ENCODE results near the gene INPP5A.
"Not testable (repeated sequence)": the region's sequence is repeated elsewhere in the genome, so short reads cannot be mapped to it uniquely, and the experiment has no call there.

The INPP5A gene

DNA sequence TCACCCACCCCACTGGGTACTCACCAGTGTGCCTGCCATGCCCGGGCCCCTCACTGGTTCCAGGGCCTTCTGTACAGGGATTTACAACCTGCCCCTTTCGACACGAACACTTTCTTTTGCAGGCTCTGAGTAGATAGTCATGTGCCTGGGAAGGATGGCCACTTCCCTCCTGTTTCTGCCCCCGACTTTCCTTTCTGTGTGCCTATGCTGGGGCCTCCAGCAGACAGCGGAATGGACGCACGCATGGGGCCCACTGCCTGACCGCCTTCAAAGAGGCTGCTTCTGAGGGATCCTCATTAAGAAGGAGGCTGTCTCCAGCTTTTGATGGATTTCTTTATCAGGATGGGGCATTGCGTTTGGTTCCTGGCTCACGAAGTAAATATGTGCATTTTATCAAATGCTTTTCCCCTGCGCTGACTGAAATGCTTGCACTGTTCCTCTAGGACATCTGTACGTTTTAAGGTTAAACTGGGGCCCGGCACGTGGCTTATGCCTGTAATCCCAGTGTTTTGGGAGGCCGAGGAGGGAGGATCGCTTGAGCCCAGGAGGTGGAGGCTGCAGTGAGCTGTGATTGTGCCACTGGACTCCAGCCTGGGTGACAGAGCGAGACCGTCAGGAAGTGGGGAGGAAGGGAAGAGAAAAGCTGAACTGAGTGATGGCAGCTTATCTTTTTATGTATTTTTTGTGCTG is 277.7 kb downstream of the INPP5A start:
- H3K27me3 ChIP-seq (ENCODE audit: control insufficient read depth in 2 of 2, insufficient read depth in 2 of 2, low read length in 2 of 2): peaks cover 2 to 5% of the 10 kb centered on the region in 2 donors
- no peaks in the 10 kb centered on the region for H3K36me3 ChIP-seq (ENCODE audit: control insufficient read depth in 2 of 2, insufficient read depth in 2 of 2, low read length in 2 of 2)
- no peaks in the 10 kb centered on the region for H3K9me3 ChIP-seq (ENCODE audit: control insufficient read depth in 2 of 2, low read length in 2 of 2)
- H3K9ac ChIP-seq (ENCODE audit: low read depth in 1 of 2, low read length in 2 of 2): no peak overlapping the region
- H3K4me3 ChIP-seq (ENCODE audit: low read length in 2 of 2): no peak overlapping the region
- no peaks in the 10 kb centered on the region for H3K4me1 ChIP-seq (ENCODE audit: control insufficient read depth in 2 of 2, insufficient read depth in 2 of 2, low read length in 2 of 2)
- no peak overlapping the region for H3K27ac ChIP-seq (ENCODE audit: low read depth in 2 of 2, low read length in 2 of 2)

GRCh38 chr10:132816718-132817117 is 279.1 kb downstream of the INPP5A start:
- no peak overlapping the region for H3K9ac ChIP-seq (ENCODE audit: low read depth in 1 of 2, low read length in 2 of 2)
- no peaks in the 10 kb centered on the region for H3K9me3 ChIP-seq (ENCODE audit: control insufficient read depth in 2 of 2, low read length in 2 of 2)
- no peaks in the 10 kb centered on the region for H3K4me1 ChIP-seq (ENCODE audit: control insufficient read depth in 2 of 2, insufficient read depth in 2 of 2, low read length in 2 of 2)
- H3K4me3 ChIP-seq (ENCODE audit: low read length in 2 of 2): no peak overlapping the region
- no peak overlapping the region for H3K27ac ChIP-seq (ENCODE audit: low read depth in 2 of 2, low read length in 2 of 2)
- peaks cover 2 to 5% of the 10 kb centered on the region in 2 donors for H3K27me3 ChIP-seq (ENCODE audit: control insufficient read depth in 2 of 2, insufficient read depth in 2 of 2, low read length in 2 of 2)
- no peaks in the 10 kb centered on the region for H3K36me3 ChIP-seq (ENCODE audit: control insufficient read depth in 2 of 2, insufficient read depth in 2 of 2, low read length in 2 of 2)

DNA sequence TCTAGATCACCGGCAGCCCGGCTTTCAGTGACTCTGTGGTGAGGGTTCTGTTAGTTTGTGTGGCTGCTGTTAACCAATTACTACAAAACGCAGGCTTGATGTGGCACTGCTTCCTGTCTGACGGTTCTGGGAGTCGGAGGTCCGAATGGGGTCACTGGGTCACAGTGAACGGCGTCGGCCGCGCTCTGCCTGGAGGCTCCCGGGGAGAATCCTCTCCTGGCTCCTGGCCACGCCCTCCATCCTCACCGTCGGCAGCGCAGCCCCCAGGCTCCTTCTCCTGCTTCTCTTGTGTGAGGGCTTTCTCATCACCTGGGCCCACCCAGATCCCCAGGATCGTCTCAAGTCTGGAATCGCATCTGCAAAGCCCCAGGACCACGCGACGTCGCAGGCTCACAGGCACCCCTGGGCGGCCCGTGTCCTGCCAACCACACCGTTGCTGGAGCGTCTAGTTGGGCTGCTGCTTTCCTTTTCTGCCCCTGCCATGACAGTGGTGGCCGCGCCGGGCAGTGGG is 280.2 kb downstream of the INPP5A start:
- Histone ChIP-seq H3K27ac (ENCODE audit: low read depth in 2 of 2, low read length in 2 of 2) (no peak overlapping the region), H3K9ac (ENCODE audit: low read depth in 1 of 2, low read length in 2 of 2) (no peak overlapping the region), H3K27me3 (ENCODE audit: control insufficient read depth in 2 of 2, insufficient read depth in 2 of 2, low read length in 2 of 2) (peaks cover 2 to 5% of the 10 kb centered on the region in 2 donors), H3K9me3 (ENCODE audit: control insufficient read depth in 2 of 2, low read length in 2 of 2) (no peaks in the 10 kb centered on the region), H3K4me1 (ENCODE audit: control insufficient read depth in 2 of 2, insufficient read depth in 2 of 2, low read length in 2 of 2) (no peaks in the 10 kb centered on the region), H3K4me3 (ENCODE audit: low read length in 2 of 2) (no peak overlapping the region), H3K36me3 (ENCODE audit: control insufficient read depth in 2 of 2, insufficient read depth in 2 of 2, low read length in 2 of 2) (no peaks in the 10 kb centered on the region)

- peaks cover 2 to 5% of the 10 kb centered on the region in 2 donors for H3K27me3 ChIP-seq (ENCODE audit: control insufficient read depth in 2 of 2, insufficient read depth in 2 of 2, low read length in 2 of 2)
- H3K4me1 ChIP-seq (ENCODE audit: control insufficient read depth in 2 of 2, insufficient read depth in 2 of 2, low read length in 2 of 2): no peaks in the 10 kb centered on the region
- no peaks in the 10 kb centered on the region for H3K9me3 ChIP-seq (ENCODE audit: control insufficient read depth in 2 of 2, low read length in 2 of 2)
- no peak overlapping the region for H3K27ac ChIP-seq (ENCODE audit: low read depth in 2 of 2, low read length in 2 of 2)
- H3K4me3 ChIP-seq (ENCODE audit: low read length in 2 of 2): no peak overlapping the region
- H3K9ac ChIP-seq (ENCODE audit: low read depth in 1 of 2, low read length in 2 of 2): no peak overlapping the region
- no peaks in the 10 kb centered on the region for H3K36me3 ChIP-seq (ENCODE audit: control insufficient read depth in 2 of 2, insufficient read depth in 2 of 2, low read length in 2 of 2)
These were observed 282.5 kb downstream of the INPP5A start for GRCh38 chr10:132820056-132820455.

GRCh38 chr10:132825783-132826523 is 288.4 kb downstream of the INPP5A start:
- not testable (repeated sequence) for H3K4me1 ChIP-seq (ENCODE audit: control insufficient read depth in 2 of 2, insufficient read depth in 2 of 2, low read length in 2 of 2); H3K27ac ChIP-seq (ENCODE audit: low read depth in 2 of 2, low read length in 2 of 2); H3K4me3 ChIP-seq (ENCODE audit: low read length in 2 of 2); H3K9me3 ChIP-seq (ENCODE audit: control insufficient read depth in 2 of 2, low read length in 2 of 2); H3K27me3 ChIP-seq (ENCODE audit: control insufficient read depth in 2 of 2, insufficient read depth in 2 of 2, low read length in 2 of 2); H3K36me3 ChIP-seq (ENCODE audit: control insufficient read depth in 2 of 2, insufficient read depth in 2 of 2, low read length in 2 of 2); H3K9ac ChIP-seq (ENCODE audit: low read depth in 1 of 2, low read length in 2 of 2)

- Histone ChIP-seq H3K4me3 (ENCODE audit: low read length in 2 of 2) (no peak overlapping the region), H3K9ac (ENCODE audit: low read depth in 1 of 2, low read length in 2 of 2) (no peak overlapping the region), H3K27me3 (ENCODE audit: control insufficient read depth in 2 of 2, insufficient read depth in 2 of 2, low read length in 2 of 2) (peaks cover 2 to 3% of the 10 kb centered on the region in 2 donors), H3K36me3 (ENCODE audit: control insufficient read depth in 2 of 2, insufficient read depth in 2 of 2, low read length in 2 of 2) (no peaks in the 10 kb centered on the region), H3K4me1 (ENCODE audit: control insufficient read depth in 2 of 2, insufficient read depth in 2 of 2, low read length in 2 of 2) (no peaks in the 10 kb centered on the region), H3K9me3 (ENCODE audit: control insufficient read depth in 2 of 2, low read length in 2 of 2) (no peaks in the 10 kb centered on the region), H3K27ac (ENCODE audit: low read depth in 2 of 2, low read length in 2 of 2) (no peak overlapping the region)
These were observed 289.2 kb downstream of the INPP5A start for GRCh38 chr10:132826524-132827422.

- H3K9me3 ChIP-seq (ENCODE audit: control insufficient read depth in 2 of 2, low read length in 2 of 2): no peaks in the 10 kb centered on the region
- no peak overlapping the region for H3K9ac ChIP-seq (ENCODE audit: low read depth in 1 of 2, low read length in 2 of 2)
- no peak overlapping the region for H3K4me3 ChIP-seq (ENCODE audit: low read length in 2 of 2)
- no peaks in the 10 kb centered on the region for H3K4me1 ChIP-seq (ENCODE audit: control insufficient read depth in 2 of 2, insufficient read depth in 2 of 2, low read length in 2 of 2)
- no peak overlapping the region for H3K27ac ChIP-seq (ENCODE audit: low read depth in 2 of 2, low read length in 2 of 2)
- H3K27me3 ChIP-seq (ENCODE audit: control insufficient read depth in 2 of 2, insufficient read depth in 2 of 2, low read length in 2 of 2): peaks cover 2 to 3% of the 10 kb centered on the region in 2 donors
- no peaks in the 10 kb centered on the region for H3K36me3 ChIP-seq (ENCODE audit: control insufficient read depth in 2 of 2, insufficient read depth in 2 of 2, low read length in 2 of 2)
These were observed 289.8 kb downstream of the INPP5A start for GRCh38 chr10:132827423-132827789.

- Histone ChIP-seq H3K4me1 (ENCODE audit: control insufficient read depth in 2 of 2, insufficient read depth in 2 of 2, low read length in 2 of 2) (no peaks in the 10 kb centered on the region), H3K9ac (ENCODE audit: low read depth in 1 of 2, low read length in 2 of 2) (no peak overlapping the region), H3K9me3 (ENCODE audit: control insufficient read depth in 2 of 2, low read length in 2 of 2) (no peaks in the 10 kb centered on the region), H3K27me3 (ENCODE audit: control insufficient read depth in 2 of 2, insufficient read depth in 2 of 2, low read length in 2 of 2) (peaks cover 2 to 3% of the 10 kb centered on the region in 2 donors), H3K27ac (ENCODE audit: low read depth in 2 of 2, low read length in 2 of 2) (no peak overlapping the region), H3K4me3 (ENCODE audit: low read length in 2 of 2) (no peak overlapping the region), H3K36me3 (ENCODE audit: control insufficient read depth in 2 of 2, insufficient read depth in 2 of 2, low read length in 2 of 2) (no peaks in the 10 kb centered on the region)
These were observed 290.4 kb downstream of the INPP5A start for GRCh38 chr10:132827861-132828539.

GRCh38 chr10:132828681-132829080 is 291.1 kb downstream of the INPP5A start:
- Histone ChIP-seq H3K9ac (ENCODE audit: low read depth in 1 of 2, low read length in 2 of 2) (no peak overlapping the region), H3K4me3 (ENCODE audit: low read length in 2 of 2) (no peak overlapping the region), H3K9me3 (ENCODE audit: control insufficient read depth in 2 of 2, low read length in 2 of 2) (no peaks in the 10 kb centered on the region), H3K36me3 (ENCODE audit: control insufficient read depth in 2 of 2, insufficient read depth in 2 of 2, low read length in 2 of 2) (no peaks in the 10 kb centered on the region), H3K27me3 (ENCODE audit: control insufficient read depth in 2 of 2, insufficient read depth in 2 of 2, low read length in 2 of 2) (peaks cover 2 to 3% of the 10 kb centered on the region in 2 donors), H3K27ac (ENCODE audit: low read depth in 2 of 2, low read length in 2 of 2) (no peak overlapping the region), H3K4me1 (ENCODE audit: control insufficient read depth in 2 of 2, insufficient read depth in 2 of 2, low read length in 2 of 2) (no peaks in the 10 kb centered on the region)
